ENCODE results near the gene RASL10A. TPM values are rescaled to one million over a fixed set of nuclear protein-coding genes. Genes with fewer than 3 reads are reported as not detected.

Gene RASL10A
- polyA plus RNA-seq, 3 donors = 0.35 to 2.1 (median 0.50) TPM

GRCh38 chr22:29299136-29299900, 16.2 kb downstream of the RASL10A start:
- Mint-ChIP-seq H3K27ac (peak overlapping the region in 4 of 7 donors; percentile 10 to 77 (median 46)), H3K4me3 (no peak overlapping the region), H3K9me3 (peaks cover 0 to 6% (median 0%) of the 10 kb centered on the region in 7 donors), H3K36me3 (peaks cover 65 to 68% of the 10 kb centered on the region in 2 donors), H3K4me1 (peaks cover 27% of the 10 kb centered on the region), H3K27me3 (ENCODE audit: low read depth in 3 of 3) (peaks cover 0 to 8% (median 3%) of the 10 kb centered on the region in 3 donors)
- Histone ChIP-seq H4K20me1 (ENCODE audit: insufficient read depth, low read length) (peaks cover 76% of the 10 kb centered on the region), H3K79me2 (ENCODE audit: insufficient read depth, low read length) (no peaks in the 10 kb centered on the region), H3K36me3 (replicated peaks in 1 of 2; ENCODE audit: control insufficient read depth in 1 of 2, insufficient read depth in 2 of 2, low read length in 2 of 2) (peaks cover 62 to 73% of the 10 kb centered on the region in 2 donors), H2AFZ (ENCODE audit: insufficient read depth, low read depth, low read length, poor library complexity, severe bottlenecking) (no peak overlapping the region), H3K9me3 (replicated peaks in 1 of 2; ENCODE audit: control insufficient read depth in 1 of 2, insufficient read depth in 1 of 2, low read length in 2 of 2) (no peaks in the 10 kb centered on the region), H3K9ac (ENCODE audit: insufficient read depth, low read length, poor library complexity, severe bottlenecking) (no peak overlapping the region), H3K4me2 (replicated peaks; ENCODE audit: extremely low read depth, low read length, poor library complexity, severe bottlenecking) (no peak overlapping the region), H3K27me3 (ENCODE audit: control insufficient read depth in 2 of 2, insufficient read depth in 2 of 2, low read length in 2 of 2) (no peaks in the 10 kb centered on the region), H3K4me3 (replicated peaks in 1 of 3; ENCODE audit: low read depth in 2 of 3, low read length in 3 of 3) (no peak overlapping the region), H3K27ac (ENCODE audit: low read depth in 1 of 2, low read length in 2 of 2) (no peak overlapping the region), H3K4me1 (ENCODE audit: control insufficient read depth in 1 of 2, insufficient read depth in 2 of 2, low read length in 2 of 2) (peaks cover 16 to 19% of the 10 kb centered on the region in 2 donors)
- no peak for TF ChIP-seq CTCF (IDR thresholded peaks at IDR 0.05)
- 94% methylated on average over 18 of the region's 19 CpGs for WGBS (ENCODE audit: insufficient coverage)
- no peak for DNase-seq
- intact Hi-C loops (cut with micrococcal nuclease) = no loop called here

GRCh38 chr22:29298641-29299040, 16.9 kb downstream of the RASL10A start:
- H3K27ac Mint-ChIP-seq = peak overlapping the region in 1 of 7 donors; percentile 50
- Histone ChIP-seq H3K27me3 (ENCODE audit: control insufficient read depth in 2 of 2, insufficient read depth in 2 of 2, low read length in 2 of 2) (no peaks in the 10 kb centered on the region), H3K4me1 (ENCODE audit: control insufficient read depth in 1 of 2, insufficient read depth in 2 of 2, low read length in 2 of 2) (peaks cover 10 to 12% of the 10 kb centered on the region in 2 donors), H3K9me3 (replicated peaks in 1 of 2; ENCODE audit: control insufficient read depth in 1 of 2, insufficient read depth in 1 of 2, low read length in 2 of 2) (no peaks in the 10 kb centered on the region), H3K79me2 (ENCODE audit: insufficient read depth, low read length) (no peaks in the 10 kb centered on the region), H3K27ac (ENCODE audit: low read depth in 1 of 2, low read length in 2 of 2) (no peak overlapping the region), H4K20me1 (ENCODE audit: insufficient read depth, low read length) (peaks cover 83% of the 10 kb centered on the region), H3K36me3 (replicated peaks in 1 of 2; ENCODE audit: control insufficient read depth in 1 of 2, insufficient read depth in 2 of 2, low read length in 2 of 2) (peaks cover 69 to 79% of the 10 kb centered on the region in 2 donors), H2AFZ (ENCODE audit: insufficient read depth, low read depth, low read length, poor library complexity, severe bottlenecking) (no peak overlapping the region), H3K4me2 (replicated peaks; ENCODE audit: extremely low read depth, low read length, poor library complexity, severe bottlenecking) (no peak overlapping the region), H3K4me3 (replicated peaks in 1 of 3; ENCODE audit: low read depth in 2 of 3, low read length in 3 of 3) (no peak overlapping the region), H3K9ac (ENCODE audit: insufficient read depth, low read length, poor library complexity, severe bottlenecking) (no peak overlapping the region)
- H3K36me3 Mint-ChIP-seq = peaks cover 71 to 75% of the 10 kb centered on the region in 2 donors
- intact Hi-C loops (cut with micrococcal nuclease) = no loop called here
- H3K27me3 Mint-ChIP-seq (ENCODE audit: low read depth in 3 of 3) = peaks cover 0 to 6% (median 3%) of the 10 kb centered on the region in 3 donors
- WGBS (ENCODE audit: insufficient coverage) = 100% methylated on average over 2 of the region's 8 CpGs
- DNase-seq = no peak
- no peak for TF ChIP-seq CTCF (IDR thresholded peaks at IDR 0.05)
- H3K9me3 Mint-ChIP-seq = peaks cover 0 to 6% (median 0%) of the 10 kb centered on the region in 7 donors
- H3K4me3 Mint-ChIP-seq = no peak overlapping the region
- H3K4me1 Mint-ChIP-seq = peaks cover 20% of the 10 kb centered on the region
